Erythroblast (primary cell): ENCODE measurements around the gene TUBA4B.
"Not testable (repeated sequence)": the region's sequence is repeated elsewhere in the genome, so short reads cannot be mapped to it uniquely, and the experiment has no call there.

Source experiments
- DNase-seq, 2 experiments: peaks; one replicate each; lab custom pipeline; 2025; lab: John Stamatoyannopoulos, UW
- GATA1 ChIP-seq: IDR thresholded peaks from 2 replicates; pipeline ENCODE4 v1.6.1; 2011; ENCODE audit warnings: low read depth, mild to moderate bottlenecking, control low read depth, low read length, moderate library complexity
- POLR2A ChIP-seq: IDR thresholded peaks from 2 replicates; pipeline ENCODE4 v1.6.1; 2011; ENCODE audit warnings: mild to moderate bottlenecking, low read length

Gene TUBA4B

DNA sequence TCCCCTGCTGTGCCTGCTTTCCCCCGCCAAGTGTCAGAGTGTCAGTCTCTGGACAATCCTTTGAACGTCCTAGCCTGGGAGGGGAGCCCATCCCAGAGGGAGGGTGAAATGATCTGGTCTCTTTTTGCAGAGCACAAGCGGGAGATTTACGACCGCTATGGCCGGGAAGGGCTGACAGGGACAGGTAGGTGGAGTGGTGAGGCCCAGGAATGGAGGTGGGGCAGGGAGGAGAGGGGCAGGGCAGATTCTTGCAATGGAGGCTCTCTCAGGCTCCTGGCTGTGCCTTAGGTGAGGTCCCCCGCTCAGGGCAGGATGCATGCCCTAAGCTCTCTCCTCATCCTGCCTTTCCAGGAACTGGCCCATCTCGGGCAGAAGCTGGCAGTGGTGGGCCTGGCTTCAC, 28.5 kb downstream of the TUBA4B start:
- no peak for DNase-seq
- TF ChIP-seq GATA1, result no peak
- TF ChIP-seq POLR2A, result no peak

DNA sequence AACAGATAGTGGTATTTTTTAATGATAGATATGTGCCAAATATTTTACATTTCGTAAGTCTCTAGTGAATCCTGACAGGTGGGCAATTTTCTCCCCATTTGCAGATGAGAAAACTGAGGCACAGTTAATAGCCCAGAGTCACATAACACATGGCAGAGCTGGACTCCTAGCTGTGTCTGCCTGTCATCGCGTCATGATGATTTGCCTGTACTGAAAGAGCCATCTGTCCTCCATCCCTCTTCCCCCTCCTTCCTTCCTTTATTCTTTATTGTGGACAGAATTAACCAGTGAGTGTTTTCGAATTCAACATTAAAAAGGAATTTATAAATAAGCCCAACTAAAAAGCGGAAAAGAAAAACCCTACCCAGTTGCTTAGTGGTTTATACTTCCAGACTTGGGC, 29.3 kb downstream of the TUBA4B start:
- no peak for DNase-seq
- no peak for TF ChIP-seq GATA1
- TF ChIP-seq POLR2A, result no peak

DNA sequence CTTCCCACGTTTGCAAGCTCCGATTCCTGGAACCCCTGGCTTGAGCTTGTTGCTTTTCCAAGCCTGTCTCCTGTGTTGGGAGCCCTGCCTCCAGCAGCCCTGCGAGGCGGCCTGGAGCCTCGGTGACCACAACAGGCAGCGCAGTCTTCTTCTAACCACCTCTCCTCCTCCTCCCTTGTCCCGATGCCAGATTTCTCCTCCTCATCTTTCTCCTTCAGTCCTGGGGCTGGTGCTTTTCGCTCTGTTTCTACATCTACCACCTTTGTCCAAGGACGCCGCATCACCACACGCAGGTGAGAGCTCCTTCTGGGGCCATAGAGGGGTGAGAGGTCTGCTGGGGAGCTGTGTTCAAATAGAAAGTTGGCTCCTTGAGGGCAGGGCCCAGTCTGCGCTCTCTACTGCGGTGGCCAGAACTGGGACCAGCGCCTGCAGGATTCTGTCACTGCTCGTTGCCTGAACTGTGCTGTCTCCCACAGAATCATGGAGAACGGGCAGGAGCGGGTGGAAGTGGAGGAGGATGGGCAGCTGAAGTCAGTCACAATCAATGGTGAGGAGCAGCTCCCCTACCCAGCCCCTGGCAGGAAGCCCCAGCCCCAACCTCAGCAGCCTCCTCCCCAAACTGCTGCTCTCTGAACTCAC, 30.0 kb downstream of the TUBA4B start:
- DNase-seq, result no peak
- no peak for TF ChIP-seq POLR2A
- TF ChIP-seq GATA1, result no peak

DNA sequence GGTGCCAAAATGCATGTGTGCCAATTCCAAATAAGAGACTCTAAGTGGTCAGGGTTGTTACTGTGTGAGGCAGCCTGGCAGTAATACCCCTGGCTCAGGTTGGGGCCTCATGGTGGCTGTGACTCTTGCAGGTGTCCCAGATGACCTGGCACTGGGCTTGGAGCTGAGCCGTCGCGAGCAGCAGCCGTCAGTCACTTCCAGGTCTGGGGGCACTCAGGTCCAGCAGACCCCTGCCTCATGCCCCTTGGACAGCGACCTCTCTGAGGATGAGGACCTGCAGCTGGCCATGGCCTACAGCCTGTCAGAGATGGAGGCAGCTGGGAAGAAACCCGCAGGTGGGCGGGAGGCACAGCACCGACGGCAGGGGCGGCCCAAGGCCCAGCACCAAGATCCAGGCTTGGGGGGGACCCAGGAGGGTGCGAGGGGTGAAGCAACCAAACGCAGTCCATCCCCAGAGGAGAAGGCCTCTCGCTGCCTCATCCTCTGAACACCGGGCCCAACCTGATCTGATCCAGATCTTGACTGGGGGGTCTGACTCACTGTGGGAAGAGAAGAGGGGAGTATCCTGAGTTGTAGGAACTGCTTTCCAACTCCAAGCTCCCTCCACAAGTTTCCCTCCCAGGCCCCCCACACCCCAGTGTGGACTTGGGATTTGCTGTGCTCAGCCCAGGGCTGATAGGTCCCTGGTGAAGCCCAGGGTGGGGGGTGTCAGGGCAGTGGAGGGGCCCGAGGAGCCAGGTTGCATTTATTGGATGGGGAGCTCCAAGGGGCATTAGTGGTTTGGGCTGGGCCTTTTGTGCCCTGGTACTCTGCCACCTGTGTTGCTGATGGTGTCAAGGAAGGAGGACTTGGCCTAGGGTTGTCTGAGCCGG, 31.7 kb downstream of the TUBA4B start:
- no peak for DNase-seq
- no peak for TF ChIP-seq POLR2A
- TF ChIP-seq GATA1, result no peak

DNA sequence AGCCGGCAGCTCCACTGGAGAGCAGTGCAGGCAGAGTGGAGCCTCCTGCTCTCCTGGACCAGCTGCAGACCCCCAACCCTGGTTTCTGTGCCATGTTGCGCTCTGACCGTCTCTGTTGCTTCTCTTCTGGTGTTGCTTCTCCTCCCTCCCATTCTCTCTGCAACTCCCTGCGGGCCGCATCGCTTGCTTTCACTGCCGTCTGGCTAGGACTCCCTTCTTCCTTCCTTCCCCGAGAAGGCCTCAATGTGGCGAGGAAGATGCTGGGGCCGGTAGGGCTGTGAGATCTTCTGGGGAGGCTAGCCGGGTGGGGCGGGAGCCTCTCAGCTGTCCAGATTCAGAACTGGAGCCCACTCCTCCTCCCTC, 32.3 kb downstream of the TUBA4B start:
- DNase-seq, result no peak
- TF ChIP-seq GATA1 (no peak), POLR2A (no peak)

DNA sequence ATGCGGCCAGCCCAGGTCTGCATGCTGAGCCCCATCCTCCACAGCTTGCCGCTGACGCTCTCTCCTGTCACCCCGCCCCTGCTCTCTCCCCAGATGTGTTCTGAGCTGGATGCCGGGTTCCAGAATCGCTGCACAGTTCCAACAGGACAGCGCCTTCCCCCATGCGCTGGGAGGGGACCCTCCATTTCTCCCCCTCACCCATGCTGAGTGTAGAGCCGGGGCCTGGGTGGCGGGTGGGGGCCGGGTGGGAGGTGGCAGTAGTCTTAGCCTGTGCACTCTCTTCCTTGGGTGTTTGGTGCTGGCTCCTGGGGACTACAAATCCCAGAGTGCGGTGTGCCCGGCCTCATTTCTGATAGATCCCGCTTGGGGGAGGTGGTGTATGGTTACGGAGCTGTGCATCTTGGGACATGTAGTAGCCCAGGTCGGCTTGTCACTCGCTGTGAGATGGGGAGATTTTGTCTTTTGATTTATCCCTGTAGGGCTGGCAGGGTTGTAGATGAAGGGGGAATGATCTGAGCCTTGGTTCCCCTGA, 32.9 kb downstream of the TUBA4B start:
- no peak for DNase-seq
- TF ChIP-seq POLR2A, result no peak
- no peak for TF ChIP-seq GATA1

DNA sequence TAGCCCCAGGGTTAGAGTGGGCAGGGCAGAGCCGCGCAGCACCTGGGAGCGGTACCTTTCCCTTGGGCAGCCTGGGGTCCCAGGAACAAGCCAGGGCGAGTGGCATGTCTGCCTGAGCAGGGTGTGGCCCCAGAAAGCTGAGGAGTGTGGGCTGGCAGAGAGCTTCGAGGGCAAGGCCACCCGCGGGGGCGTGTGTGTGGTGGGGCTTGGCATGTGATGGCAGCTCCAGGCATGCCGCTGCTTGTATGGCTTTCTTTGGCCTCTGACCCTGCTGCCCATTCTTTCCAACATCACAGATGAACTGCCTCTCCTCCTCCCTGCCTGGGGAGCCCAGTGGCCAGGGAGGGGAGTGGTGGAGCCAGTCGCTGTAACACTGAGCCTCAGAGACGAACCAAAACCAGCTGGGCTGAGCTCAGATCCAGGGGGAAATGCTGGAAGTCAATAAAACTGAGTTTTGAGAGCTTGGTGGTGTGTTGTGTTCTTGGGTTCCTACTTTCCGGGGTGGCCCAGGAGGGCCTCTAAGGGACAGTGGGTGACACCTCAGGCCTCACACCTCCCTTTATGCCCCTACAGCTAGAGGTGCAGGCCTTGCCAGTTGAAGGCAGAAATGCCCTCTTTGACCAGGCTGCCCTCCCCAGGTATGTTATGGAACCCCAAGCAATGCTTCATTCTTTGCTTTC, 33.5 kb downstream of the TUBA4B start:
- no peak for TF ChIP-seq GATA1
- TF ChIP-seq POLR2A, result no peak
- DNase-seq, result no peak

DNA sequence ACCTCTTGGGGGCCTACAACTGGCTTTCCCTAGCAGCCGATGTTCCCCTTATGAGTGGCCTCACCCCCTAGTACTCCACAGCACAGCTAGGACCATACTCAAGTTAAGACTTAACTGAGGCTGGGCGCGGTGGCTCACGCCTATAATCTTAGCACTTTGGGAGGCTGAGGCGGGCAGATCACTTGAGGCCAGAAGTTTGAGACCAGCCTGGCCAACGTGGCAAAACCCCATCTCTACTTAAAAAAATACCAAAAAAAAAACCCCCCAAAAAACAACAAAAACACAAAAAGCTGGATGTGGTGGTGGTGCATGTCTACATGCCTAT, 34.0 kb downstream of the TUBA4B start:
- not testable (repeated sequence) for DNase-seq

DNA sequence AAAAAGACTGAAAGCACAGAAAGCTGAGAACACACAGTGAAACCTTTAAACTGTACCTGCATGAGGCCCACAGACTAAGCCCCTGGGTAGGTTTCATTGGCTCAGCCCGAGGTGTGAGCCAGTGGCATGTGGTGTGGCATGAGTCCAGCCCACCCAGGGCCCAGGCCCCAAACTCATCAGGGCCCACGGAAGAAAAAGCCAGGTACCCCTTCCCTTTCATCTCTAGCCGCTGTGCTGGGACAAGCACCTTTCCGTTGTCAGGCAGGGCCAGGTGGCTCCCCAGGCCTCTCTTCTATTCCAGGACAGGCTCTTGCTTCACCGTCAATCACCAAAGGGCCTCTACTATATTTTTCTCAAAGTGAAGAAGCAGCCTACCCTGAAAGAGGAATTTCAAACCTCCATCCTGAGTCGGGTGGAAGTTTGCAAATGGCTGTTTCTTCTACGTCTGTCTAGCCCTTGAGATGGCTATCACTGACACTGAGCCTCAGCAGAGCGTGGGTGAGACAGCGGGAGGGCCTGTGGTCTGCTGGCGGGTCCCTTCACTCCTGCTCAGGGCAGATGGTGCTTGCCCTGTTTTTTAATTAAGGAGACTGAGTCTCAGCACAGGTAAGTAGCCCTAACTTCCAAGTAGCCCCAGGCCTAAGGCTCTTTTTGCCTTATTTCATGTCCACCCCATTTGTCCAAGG, 34.7 kb downstream of the TUBA4B start:
- peak; percentile 62 to 68 for DNase-seq
- TF ChIP-seq GATA1, result no peak
- TF ChIP-seq POLR2A, result no peak

DNA sequence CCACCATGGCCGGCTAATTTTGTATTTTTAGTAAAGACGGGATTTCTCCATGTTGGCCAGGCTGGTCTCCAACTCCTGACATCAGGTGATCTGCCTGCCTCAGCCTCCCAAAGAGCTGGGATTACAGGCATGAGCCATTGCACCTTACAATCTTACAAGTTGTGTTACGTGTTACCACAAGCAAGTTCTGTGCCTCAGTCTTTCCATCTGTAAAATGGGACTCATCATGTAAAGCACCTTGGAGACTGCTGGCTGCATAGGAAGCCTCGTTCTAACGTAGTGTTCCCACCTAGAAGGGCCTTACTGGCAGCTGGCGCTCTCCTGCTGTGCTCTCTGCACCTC, 36.1 kb downstream of the TUBA4B start:
- DNase-seq, result no peak
- no peak for TF ChIP-seq GATA1
- TF ChIP-seq POLR2A, result no peak

DNA sequence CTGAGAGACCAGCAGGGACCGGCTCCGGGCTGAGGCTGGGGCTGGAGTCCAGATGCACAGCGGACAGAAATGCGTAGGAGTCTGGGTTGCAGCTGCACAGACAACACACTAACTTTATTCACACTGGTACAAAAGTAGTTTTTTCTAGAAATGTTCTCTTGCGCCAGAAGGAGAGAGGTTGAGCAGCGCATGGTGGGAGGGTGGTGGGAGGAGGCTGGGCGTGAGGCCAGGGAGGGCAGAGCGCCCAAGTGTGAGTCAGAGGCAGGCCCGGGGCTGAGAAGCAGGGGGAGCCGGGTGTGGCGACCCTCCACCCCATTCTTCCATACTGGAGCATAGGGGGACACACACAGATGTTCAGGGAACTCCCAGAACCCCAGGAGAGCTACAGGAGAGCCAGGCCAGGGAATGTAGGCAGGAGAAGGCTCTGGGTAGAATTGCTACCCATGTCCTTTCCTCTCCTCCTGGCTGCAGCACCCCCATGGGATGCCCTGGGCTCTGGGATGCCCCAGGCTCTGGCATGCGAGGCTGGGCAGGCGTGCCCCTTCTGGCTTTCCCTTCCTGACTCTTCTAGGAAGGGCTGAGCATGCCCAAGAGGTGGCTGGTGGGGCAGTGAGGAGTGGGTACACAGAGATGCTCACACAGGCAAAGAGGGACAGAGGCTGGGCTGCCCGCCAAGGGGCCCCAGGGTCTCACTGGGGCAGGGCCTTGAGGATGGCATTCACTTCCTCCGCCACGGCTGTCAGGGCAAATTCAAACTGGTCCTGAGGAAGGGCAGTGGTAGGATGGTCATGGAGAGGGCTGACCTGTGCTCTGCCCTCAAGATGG, 36.7 kb downstream of the TUBA4B start:
- DNase-seq, result peak; percentile 89 to 95
- TF ChIP-seq GATA1 (no peak), POLR2A (no peak)

DNA sequence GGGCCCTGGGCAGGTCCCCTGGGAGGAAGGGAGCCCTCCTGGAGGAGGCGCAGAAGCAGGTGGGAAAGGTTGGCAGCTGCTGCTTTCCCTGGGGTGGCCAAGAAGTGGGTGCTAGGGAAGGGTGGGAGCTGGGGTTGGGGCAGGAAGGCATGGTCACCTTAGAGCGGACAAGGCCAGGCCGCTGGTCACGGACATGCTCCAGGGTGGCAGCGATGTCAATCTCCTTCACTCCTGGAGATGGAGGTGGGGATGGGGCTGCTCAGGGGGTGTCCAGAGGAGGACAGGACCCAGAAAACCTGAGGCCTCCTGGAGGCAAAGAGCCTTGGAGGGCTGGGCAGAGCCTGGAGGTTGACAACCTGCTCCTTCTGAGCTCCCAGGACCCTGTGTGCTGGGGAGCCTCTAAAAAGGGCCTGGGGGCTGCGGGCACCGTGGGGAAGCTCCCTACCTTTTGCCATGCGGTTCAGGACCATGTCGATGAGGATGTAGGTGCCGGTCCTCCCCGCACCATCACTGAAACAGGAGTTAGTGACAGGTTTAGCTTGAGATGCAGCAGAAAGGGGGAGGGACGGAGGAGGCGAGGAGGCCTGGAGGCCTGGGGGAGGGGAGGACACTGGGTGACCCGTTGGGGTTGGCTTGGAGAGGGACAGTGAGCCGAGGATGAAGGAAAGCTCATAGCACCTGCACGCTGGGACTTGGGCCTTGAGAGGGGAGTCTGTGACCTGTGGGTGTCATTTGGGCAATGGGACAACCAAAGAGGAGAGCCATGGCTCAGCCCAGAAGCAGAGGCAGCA, 37.5 kb downstream of the TUBA4B start:
- TF ChIP-seq POLR2A, result no peak
- TF ChIP-seq GATA1, result no peak
- no peak for DNase-seq
